GM19099 (cell line): ENCODE results near the gene FANCG.

Source experiments
- POLR2A ChIP-seq: IDR thresholded peaks from 3 replicates; pipeline ENCODE4 v1.6.1; 2011; ENCODE audit warnings: low read depth; ENCODE audit not compliant: insufficient read length; ENCODE audit errors: extremely low read depth

Gene FANCG

GRCh38 chr9:35027860-35028259 is 51.9 kb downstream of the FANCG start:
- no peak for TF ChIP-seq POLR2A

- TF ChIP-seq POLR2A, result no peak
These were observed 52.4 kb downstream of the FANCG start for GRCh38 chr9:35027374-35027773.

- no peak for TF ChIP-seq POLR2A
These were observed 53.1 kb downstream of the FANCG start for GRCh38 chr9:35026671-35027070.
